SK-MEL-5 (cell line): ENCODE data around the gene CDKN2B-AS1. TPM values are rescaled to one million over a fixed set of nuclear protein-coding genes. Genes with fewer than 3 reads are reported as not detected.

Experiments
- DNase-seq: peaks from one replicate; pipeline ENCODE4 v3.0.0-alpha.2; 2016; ENCODE audit warnings: low read depth, low spot score
- in situ Hi-C: cut with HindIII; loops from 2 replicates; pipeline ENCODE4 v1.10.0; 2016; ENCODE audit warnings: low sequenced_read_pairs, high pct_unique_total_duplicates, low pct_unique_long_range_greater_than_20kb
- total RNA-seq: library from RNA; depleted of rRNA; stranded (reverse); fragments of >200 nt; shearing (Covaris generic); gene quantifications from 2 replicates; pipeline ENCODE4 v1.2.3, GENCODE V29; 2014

The CDKN2B-AS1 gene
- total RNA-seq, 1 experiment from 2014 or later, result not detected

GRCh38 chr9:22120159-22120549 lies 125.6 kb downstream of the CDKN2B-AS1 start:
- in situ Hi-C loops, result no loop called here
- DNase-seq, result no peak

GRCh38 chr9:22120595-22120994 lies 126.0 kb downstream of the CDKN2B-AS1 start:
- in situ Hi-C loops, result no loop called here
- DNase-seq, result no peak

- no peak for DNase-seq
- in situ Hi-C loops, result no loop called here
These were observed 129.8 kb downstream of the CDKN2B-AS1 start for GRCh38 chr9:22124263-22125011.

- no peak for DNase-seq
- in situ Hi-C loops, result no loop called here
These were observed 134.5 kb downstream of the CDKN2B-AS1 start for GRCh38 chr9:22129133-22129532.

- in situ Hi-C loops, result no loop called here
These were observed 135.0 kb downstream of the CDKN2B-AS1 start for GRCh38 chr9:22129633-22130032.

GRCh38 chr9:22131817-22132216 lies 137.2 kb downstream of the CDKN2B-AS1 start:
- no peak for DNase-seq
- in situ Hi-C loops, result no loop called here

More at GRCh38 chr9:22129633-22130032, 135.0 kb downstream of the CDKN2B-AS1 start:
- DNase-seq, result no peak

GRCh38 chr9:22134390-22134789 lies 139.8 kb downstream of the CDKN2B-AS1 start:
- DNase-seq, result no peak
- in situ Hi-C loops, result no loop called here

GRCh38 chr9:22136461-22137096 lies 142.0 kb downstream of the CDKN2B-AS1 start:
- DNase-seq, result no peak
- in situ Hi-C loops, result no loop called here

GRCh38 chr9:22138956-22139660 lies 144.5 kb downstream of the CDKN2B-AS1 start:
- in situ Hi-C loops, result no loop called here
- no peak for DNase-seq

GRCh38 chr9:22141908-22142307 lies 147.3 kb downstream of the CDKN2B-AS1 start:
- in situ Hi-C loops, result no loop called here
- DNase-seq, result no peak

GRCh38 chr9:22142671-22143070 lies 148.1 kb downstream of the CDKN2B-AS1 start:
- DNase-seq, result no peak
- in situ Hi-C loops, result no loop called here

- no peak for DNase-seq
- in situ Hi-C loops, result no loop called here
These were observed 149.4 kb downstream of the CDKN2B-AS1 start for GRCh38 chr9:22143799-22144625.

- no peak for DNase-seq
- in situ Hi-C loops, result no loop called here
These were observed 152.0 kb downstream of the CDKN2B-AS1 start for GRCh38 chr9:22146604-22147003.

- in situ Hi-C loops, result no loop called here
- DNase-seq, result no peak
These were observed 153.4 kb downstream of the CDKN2B-AS1 start for GRCh38 chr9:22147813-22148527.

GRCh38 chr9:22148528-22148875 lies 153.9 kb downstream of the CDKN2B-AS1 start:
- no peak for DNase-seq
- in situ Hi-C loops, result no loop called here

GRCh38 chr9:22148876-22149637 lies 154.5 kb downstream of the CDKN2B-AS1 start:
- DNase-seq, result no peak
- in situ Hi-C loops, result no loop called here

- no peak for DNase-seq
- in situ Hi-C loops, result no loop called here
These were observed 159.5 kb downstream of the CDKN2B-AS1 start for GRCh38 chr9:22154064-22154463.
